ENCODE data around the gene UNC13B. TPM values are rescaled to one million over a fixed set of nuclear protein-coding genes. Genes with fewer than 3 reads are reported as not detected.

The UNC13B gene
- total and polyA plus RNA-seq, 8 donors, result 70.0 to 92.8 (median 86.3) TPM

GRCh38 chr9:35273591-35273990 is 111.8 kb downstream of the UNC13B start:
- DNase-seq, result no peak
- ATAC-seq, result no peak
- Histone ChIP-seq H3K4me1 (peaks cover 6 to 41% of the 10 kb centered on the region in 2 donors), H3K27me3 (no peaks in the 10 kb centered on the region), H3K27ac (no peak overlapping the region), H3K9me3 (no peaks in the 10 kb centered on the region), H3K4me3 (no peak overlapping the region), H3K36me3 (no peaks in the 10 kb centered on the region)
- TF ChIP-seq, protein P1, sequence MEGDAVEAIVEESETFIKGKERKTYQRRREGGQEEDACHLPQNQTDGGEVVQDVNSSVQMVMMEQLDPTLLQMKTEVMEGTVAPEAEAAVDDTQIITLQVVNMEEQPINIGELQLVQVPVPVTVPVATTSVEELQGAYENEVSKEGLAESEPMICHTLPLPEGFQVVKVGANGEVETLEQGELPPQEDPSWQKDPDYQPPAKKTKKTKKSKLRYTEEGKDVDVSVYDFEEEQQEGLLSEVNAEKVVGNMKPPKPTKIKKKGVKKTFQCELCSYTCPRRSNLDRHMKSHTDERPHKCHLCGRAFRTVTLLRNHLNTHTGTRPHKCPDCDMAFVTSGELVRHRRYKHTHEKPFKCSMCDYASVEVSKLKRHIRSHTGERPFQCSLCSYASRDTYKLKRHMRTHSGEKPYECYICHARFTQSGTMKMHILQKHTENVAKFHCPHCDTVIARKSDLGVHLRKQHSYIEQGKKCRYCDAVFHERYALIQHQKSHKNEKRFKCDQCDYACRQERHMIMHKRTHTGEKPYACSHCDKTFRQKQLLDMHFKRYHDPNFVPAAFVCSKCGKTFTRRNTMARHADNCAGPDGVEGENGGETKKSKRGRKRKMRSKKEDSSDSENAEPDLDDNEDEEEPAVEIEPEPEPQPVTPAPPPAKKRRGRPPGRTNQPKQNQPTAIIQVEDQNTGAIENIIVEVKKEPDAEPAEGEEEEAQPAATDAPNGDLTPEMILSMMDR (IDR thresholded peaks at IDR 0.05), result no peak
- intact Hi-C loops (cut with DNase I), result no loop called here

GRCh38 chr9:35274993-35275392 is 113.2 kb downstream of the UNC13B start:
- DNase-seq, result no peak
- Histone ChIP-seq H3K36me3 (no peaks in the 10 kb centered on the region), H3K27me3 (no peaks in the 10 kb centered on the region), H3K4me1 (peaks cover 6 to 31% of the 10 kb centered on the region in 2 donors), H3K9me3 (no peaks in the 10 kb centered on the region), H3K27ac (no peak overlapping the region), H3K4me3 (no peak overlapping the region)
- no peak for ATAC-seq
- intact Hi-C loops (cut with DNase I), result no loop called here
- TF ChIP-seq, protein P1 (IDR thresholded peaks at IDR 0.05), result no peak

- no peak for ATAC-seq
- Histone ChIP-seq H3K9me3 (no peaks in the 10 kb centered on the region), H3K27ac (peak overlapping the region; percentile 39 to 59), H3K27me3 (no peaks in the 10 kb centered on the region), H3K4me3 (no peak overlapping the region), H3K36me3 (no peaks in the 10 kb centered on the region), H3K4me1 (peaks cover 6 to 27% of the 10 kb centered on the region in 2 donors)
- DNase-seq, result no peak
- intact Hi-C loops (cut with DNase I), result no loop called here
- TF ChIP-seq, protein P1 (IDR thresholded peaks at IDR 0.05), result no peak
Observed at GRCh38 chr9:35277171-35277520, 115.3 kb downstream of the UNC13B start.

- no peaks in the 10 kb centered on the region for H3K27me3 ChIP-seq
- no peak for DNase-seq
- TF ChIP-seq, protein P1 (IDR thresholded peaks at IDR 0.05), result no peak
- no peak overlapping the region for H3K4me3 ChIP-seq
- H3K9me3 ChIP-seq, result no peaks in the 10 kb centered on the region
- H3K36me3 ChIP-seq, result no peaks in the 10 kb centered on the region
- ATAC-seq, result peak; percentile 38
- H3K4me1 ChIP-seq, result peaks cover 6 to 27% of the 10 kb centered on the region in 2 donors
- intact Hi-C loops (cut with DNase I), result no loop called here
- peak overlapping the region; percentile 42 to 59 for H3K27ac ChIP-seq
Observed at GRCh38 chr9:35277628-35278359, 116.0 kb downstream of the UNC13B start.

- H3K4me3 ChIP-seq, result no peak overlapping the region
- peaks cover 6 to 27% of the 10 kb centered on the region in 2 donors for H3K4me1 ChIP-seq
- intact Hi-C loops (cut with DNase I), result no loop called here
- TF ChIP-seq, protein P1 (IDR thresholded peaks at IDR 0.05), result no peak
- H3K27ac ChIP-seq, result no peak overlapping the region
- no peak for ATAC-seq
- DNase-seq, result no peak
- H3K27me3 ChIP-seq, result no peaks in the 10 kb centered on the region
- H3K9me3 ChIP-seq, result no peaks in the 10 kb centered on the region
- H3K36me3 ChIP-seq, result no peaks in the 10 kb centered on the region
Observed at GRCh38 chr9:35279946-35280345, 118.1 kb downstream of the UNC13B start.

All from left lung (tissue), 10 donors.